Stimulated activated CD8-positive, alpha-beta memory T cell treated with anti-CD3 and anti-CD28 coated beads, Interleukin-7, amount 100 ng/mL, for 48 hours (primary cell): Measurements from ENCODE around the gene ANKRD13A.
"Not testable (repeated sequence)": the region's sequence is repeated elsewhere in the genome, so short reads cannot be mapped to it uniquely, and the experiment has no call there.

Source experiments
- DNase-seq, 2 donors: peaks; one replicate each; pipeline ENCODE4 v3.0.0-alpha.2; 2020; ENCODE audit warnings: low read depth in 1 of 2; ENCODE audit errors: extremely low read depth in 1 of 2

ANKRD13A gene

DNA sequence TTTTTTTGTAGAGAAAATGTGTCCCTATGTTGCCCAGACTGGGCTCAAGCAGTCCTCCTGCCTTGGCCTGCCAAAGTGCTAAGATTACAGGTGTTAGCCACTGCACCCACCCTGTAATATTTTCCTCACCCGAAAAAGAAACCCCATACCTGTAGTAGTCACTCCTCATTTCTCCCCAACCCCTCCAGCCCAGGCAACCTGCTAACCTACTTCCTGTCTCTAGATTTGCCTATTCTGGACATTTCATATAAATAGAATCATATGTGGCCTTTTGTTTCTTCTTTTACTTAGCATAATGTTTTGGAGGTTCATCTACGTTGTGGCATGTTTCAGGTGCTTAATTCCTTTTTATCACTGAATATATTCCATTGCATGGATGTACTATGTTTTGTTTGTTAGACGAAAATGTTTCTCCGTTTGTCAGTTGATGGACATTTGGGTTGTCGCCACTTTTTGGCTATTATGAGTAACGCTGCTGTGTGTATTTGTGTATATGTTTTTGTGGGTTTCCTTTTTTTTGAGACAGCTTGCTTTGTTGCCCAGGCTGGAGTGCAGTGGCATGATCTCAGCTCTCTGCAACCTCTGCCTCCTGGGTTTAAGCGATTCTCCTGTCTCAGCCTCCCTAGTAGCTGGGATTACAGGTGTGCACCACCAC, 6.2 kb downstream of the ANKRD13A start:
- no peak for DNase-seq

DNA sequence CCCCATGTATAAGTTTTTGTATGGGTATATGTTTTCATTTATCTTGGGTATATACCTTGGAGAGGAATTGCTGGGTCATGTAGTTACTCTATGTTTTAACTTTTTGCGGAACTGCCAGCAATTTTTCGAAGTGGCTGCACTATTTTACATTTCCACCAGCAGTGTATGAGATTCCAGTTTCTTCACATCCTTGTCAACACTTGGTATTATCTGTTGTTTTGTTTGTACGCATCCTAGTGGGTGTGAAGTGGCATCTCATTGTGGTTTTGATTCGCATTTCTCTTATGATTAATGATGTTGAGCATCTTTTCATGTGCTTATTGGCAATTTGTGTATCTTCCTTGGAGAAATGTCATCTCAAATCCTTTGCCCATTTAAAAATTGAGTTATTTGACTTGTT, 6.9 kb downstream of the ANKRD13A start:
- DNase-seq: no peak

DNA sequence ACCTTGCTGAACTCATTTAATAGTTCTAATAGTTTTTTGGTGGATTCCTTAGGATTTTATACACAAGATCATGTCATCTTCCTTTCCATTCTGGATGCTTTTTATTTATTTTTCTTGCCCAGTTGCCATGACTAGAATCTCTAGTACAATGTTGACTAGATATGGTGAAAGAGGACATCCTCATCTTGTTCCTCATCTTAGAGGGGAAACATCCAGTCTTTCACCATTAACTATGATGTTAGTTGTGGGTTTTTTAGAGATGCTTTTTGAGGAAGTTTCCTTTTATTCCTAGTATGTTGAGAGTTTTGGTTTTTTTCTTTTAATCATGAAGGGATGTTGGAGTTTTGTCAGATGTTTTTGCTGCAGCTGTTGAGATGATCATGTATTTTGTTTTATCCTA, 8.7 kb downstream of the ANKRD13A start:
- no peak for DNase-seq

DNA sequence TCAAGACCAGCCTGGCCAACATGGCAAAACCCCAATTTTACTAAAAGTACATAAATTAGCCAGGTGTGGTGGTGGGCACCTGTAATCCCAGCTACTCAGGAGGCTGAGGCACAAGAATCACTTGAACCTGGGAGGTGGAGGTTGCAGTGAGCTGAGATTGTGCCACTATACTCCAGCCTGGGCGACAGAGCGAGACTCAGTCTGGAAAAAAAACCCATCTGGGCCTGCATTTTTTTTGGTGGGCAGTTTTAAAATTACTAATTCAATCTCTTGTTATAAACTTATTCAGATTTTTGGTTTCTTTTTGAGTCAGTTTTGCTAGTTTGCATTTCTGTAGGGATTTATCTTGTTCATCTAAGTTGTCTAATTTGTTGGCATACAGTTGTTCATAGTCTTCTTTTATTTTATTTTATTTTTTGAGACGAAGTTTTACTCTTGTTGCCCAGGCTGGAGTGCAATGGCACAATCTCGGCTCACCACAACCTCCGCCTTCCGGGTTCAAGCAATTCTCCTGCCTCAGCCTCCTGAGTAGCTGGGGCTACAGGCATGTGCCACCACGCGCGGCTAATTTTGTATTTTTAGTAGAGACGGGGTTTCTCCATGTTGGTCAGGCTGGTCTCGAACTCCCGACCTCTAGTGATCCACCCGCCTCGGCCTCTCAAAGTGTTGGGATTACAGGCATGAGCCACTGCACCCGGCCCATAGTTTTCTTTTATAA, 9.6 kb downstream of the ANKRD13A start:
- DNase-seq: not testable (repeated sequence)

DNA sequence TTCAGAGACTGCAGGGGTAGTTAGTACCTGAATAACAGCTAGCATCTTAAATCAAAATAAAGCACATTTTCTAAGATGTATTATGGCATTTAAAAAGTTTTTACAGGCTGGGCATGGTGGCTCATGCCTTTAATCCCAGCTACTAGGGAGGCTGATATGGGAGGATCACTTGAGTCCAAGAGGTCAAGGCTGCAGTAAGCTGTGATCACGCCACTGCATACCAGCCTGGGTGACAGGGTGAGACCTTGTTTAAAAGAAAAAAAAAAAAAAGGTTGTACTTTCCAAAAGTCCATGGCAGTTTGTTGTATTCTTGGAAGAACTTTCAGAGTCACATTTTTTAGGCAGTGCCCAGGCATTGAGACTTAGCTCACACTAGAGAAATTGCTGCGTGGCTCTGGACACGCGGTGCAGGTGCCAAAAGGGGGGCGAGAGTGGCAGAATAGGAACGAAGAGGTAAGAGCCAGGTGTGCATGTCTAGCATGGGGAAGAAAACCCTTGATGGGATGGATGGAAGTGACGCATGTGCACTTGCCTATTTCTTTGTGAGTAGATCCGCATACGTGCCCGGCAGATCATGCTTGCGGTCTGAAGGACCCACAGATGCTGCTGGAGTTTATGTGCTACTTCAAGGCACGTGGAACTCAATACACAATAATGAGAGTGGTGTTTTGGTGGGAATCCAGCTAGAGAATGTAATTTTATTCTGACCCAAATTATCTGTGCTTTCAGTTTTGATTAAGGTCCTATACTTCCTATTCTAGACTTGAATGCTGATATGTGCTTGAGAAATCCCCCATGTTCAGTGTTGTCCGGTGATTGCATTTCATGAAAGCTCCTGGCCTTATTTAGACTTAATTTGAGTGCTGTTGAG, 11.9 kb downstream of the ANKRD13A start:
- no peak for DNase-seq

DNA sequence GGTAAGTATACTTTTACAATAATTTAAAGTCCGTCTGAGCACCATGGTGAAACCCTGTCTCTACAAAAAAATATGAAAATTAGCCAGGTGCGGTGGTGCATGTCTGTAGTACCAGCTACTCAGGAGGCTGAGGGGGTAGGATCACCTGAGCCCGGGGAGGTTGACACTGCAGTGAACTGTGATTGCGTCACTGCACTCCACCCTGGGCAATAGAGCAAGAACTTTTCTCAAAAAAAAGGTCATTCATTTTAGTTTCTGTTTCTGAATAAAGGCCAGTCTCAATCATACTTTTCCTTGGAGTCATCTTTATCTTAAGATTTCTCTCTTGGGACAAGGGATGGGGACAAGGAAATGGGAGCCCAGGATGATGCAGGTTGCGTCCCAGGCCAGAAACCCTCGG, 12.9 kb downstream of the ANKRD13A start:
- no peak for DNase-seq

DNA sequence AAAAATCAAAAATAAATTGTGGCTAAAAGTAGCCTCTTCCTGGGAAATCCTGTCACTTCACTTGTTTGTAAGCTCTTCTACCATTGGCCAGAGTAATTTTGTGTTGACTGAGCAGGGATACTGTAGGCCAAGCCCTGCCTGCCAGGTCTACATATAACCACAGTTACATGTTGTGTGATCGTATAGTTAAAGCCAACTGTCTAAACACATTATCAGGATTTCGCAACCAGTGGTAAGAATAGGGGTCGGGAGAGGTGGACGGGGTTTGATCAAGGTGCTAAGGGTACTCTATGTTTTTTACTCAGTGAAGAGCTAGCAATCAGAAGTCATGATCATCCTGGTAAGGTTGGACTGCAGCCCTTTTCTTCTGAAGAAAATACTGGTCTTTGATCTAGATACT, 13.4 kb downstream of the ANKRD13A start:
- DNase-seq: no peak

DNA sequence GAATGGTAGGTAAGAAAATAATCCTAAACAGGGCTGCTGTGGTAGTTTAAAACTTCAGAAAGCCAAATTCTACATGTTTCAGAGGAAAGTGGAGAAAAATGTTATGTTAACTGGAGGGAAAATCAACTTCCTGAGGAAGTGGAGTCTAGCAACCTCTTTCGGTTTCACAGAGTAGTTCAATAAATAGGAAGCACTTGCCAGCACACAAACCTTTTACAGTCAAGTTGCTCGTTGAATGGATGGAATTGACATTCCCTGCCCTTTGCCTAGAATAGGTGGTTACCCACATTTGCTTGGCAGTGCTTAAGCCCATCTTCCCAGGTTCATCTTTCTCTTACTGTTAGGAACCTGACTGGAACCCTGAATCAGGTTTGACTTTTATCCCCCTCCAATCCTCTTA, 15.9 kb downstream of the ANKRD13A start:
- no peak for DNase-seq

DNA sequence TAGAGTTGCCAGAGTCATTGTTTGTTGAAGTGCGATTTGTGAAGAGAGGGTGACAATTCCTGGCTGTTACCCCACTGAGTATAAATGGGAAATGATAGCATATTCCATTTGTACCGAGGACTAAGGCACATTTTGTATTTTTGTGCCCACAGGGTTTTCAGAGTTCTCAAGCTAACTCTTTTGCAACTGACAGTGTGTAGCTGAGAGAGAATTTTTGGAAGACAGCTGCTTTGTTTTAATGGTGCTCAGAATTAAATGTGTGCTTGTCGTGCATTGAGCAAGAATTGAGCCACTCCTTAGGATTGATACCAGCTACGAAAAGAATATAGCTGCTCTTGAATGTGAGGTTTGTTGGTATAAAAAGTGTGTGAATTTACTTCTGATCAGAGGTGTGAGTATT, 21.7 kb downstream of the ANKRD13A start:
- DNase-seq: no peak

DNA sequence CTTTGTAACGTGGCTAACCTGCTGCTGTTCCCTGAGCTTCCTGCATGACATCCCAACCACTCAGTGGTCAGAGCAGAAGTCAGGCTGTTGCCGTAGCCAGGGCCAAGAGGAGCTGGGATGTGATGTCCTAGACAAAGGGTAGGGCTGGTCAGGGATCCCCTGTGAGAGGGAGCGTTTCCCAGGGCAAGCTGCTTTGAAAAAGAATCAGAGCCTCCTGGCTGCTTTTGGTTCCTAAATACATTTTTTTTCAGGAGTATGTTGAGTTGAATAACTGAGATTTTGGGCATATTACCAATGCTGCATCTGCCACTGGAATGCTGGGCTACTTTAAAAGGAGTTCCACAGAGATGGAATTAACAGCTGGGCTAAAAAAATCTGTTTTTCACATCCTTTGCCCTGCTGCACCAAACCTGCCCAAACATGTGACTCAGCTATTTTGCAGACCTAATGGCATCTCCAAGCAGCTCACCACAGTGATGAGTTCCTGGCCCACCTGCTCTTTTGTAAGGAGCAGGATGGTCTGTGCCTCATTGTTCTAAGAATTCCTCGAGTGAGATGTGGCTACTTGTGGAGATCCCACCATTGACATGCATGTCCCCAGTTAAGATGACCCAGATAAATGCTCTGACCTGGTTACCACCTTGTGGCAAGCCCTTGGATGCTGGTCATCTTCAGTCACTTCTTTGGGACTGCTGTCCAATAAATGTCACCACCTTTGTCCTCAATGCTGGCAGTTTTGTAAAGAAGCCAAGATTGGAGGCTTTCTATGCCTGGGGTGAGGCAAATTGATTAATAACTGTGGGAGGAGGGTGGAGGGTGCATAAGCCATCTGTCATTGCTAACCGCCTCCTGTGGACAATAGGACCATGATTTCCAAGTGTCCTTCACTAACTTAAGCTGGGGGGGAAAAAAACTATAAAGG, 24.1 kb downstream of the ANKRD13A start:
- DNase-seq: no peak

DNA sequence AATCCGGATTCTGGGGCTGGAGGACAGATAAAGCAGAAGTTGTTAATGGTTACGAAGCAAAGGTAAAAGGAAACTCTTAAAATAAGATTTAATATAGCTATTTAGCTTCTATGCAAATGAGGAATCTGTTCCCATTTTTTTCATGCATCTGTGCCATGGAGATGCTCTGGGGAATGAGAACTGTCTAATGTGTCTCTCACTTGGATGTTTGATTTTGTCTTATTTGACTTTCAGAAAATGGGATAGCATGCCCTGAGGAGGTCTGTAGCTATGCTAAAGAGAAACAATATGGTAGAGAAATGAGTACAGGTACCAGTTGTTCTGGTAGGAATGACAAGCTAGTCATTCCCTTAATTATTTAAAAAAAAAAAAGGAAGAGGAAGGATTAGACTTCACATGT, 24.8 kb downstream of the ANKRD13A start:
- no peak for DNase-seq

DNA sequence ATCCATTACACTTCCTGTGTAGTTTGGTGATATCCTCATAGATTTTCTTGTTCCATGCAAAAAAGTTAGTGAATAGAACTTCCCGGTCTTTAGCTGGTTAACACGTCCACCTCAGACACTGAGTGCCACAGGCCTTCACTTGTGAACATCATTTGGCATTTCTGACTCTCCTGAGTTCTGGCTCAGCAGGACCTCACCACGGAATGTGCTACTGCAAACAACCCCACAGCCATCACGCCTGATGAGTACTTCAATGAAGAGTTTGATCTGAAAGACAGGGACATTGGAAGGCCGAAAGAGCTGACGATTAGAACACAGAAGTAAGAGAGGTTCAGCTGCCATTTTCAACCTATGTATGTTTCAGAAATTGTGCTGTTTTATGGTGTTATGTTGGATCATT, 29.1 kb downstream of the ANKRD13A start:
- DNase-seq: no peak

DNA sequence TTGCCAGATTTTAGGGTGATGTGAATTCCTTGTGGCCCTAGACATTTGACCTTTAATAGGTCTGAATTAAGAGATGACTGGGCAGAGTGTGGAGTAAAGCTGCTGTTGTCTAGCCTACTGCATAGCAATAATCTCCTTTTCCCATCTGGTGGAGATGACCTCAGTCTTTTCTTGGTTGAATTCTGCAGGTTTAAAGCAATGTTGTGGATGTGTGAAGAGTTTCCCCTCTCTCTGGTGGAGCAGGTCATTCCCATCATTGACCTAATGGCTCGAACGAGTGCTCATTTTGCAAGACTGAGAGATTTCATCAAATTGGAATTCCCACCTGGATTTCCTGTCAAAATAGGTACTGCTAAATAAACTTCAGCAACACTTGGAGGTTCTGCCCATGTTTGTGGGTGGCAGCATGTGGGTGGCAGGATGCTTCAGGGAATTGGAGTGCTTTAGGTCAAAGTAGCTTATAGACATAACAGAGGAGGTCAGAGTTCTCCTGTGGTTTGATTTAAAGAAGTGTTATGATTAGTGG, 30.1 kb downstream of the ANKRD13A start:
- DNase-seq: no peak

DNA sequence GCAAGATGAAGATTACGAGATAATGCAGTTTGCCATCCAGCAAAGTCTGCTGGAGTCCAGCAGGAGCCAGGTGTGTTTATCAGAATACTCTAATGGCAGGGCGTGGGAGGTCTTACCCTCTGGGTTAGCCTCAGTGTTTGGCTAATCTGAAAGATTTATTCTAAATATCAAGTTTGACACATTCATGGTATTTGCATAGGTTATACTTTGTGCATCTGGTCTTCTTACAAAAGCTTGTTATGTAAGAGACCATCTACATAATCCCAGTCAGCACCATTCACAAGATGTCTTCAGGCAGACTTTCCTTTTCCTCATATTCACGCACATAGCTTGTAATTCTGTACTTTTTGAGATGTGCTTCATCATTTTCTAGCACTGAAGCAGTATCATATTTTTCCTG, 34.7 kb downstream of the ANKRD13A start:
- DNase-seq: no peak

DNA sequence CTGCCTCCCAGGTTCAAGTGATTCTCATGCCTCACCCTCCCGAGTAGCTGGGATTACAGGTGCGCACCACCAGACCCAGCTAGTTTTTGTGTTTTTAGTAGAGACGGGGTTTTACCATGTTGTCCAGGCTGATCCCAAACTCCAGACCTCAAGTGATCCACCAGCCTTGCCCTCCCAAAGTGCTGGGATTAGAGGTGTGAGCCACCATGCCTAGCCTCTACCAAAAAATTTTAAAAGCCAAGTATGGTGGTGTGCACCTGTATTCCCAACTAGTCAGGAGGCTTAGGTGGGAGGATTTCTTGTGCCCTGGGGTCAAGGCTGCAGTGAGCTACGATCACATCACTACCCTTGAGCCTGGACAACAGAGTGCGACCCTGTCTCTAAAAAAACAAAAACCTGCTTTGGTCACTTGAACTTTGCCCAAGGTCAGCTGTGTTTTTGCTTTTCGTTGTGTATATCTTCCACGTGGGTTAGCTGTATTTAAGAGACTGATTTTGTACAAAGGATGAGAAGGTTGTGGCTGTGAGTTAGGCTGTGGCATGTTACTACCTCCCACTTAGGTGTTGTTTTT, 36.4 kb downstream of the ANKRD13A start:
- DNase-seq: no peak

DNA sequence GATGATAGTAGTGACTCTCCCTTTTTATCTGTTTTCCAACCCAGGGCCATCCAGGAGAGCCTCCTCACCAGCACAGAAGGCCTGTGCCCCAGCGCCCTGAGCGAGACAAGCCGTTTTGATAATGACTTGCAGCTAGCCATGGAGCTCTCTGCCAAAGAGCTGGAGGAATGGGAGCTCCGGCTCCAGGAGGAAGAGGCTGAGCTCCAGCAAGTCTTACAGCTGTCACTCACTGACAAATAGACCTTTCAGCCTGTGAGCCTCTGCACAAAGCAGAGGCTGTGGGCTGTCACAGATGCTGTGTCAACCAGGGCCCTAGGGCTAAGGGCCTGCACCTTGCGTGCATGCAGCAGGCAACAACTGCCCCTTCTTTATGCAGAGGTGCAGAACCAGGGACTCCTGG, 38.1 kb downstream of the ANKRD13A start:
- DNase-seq: no peak

DNA sequence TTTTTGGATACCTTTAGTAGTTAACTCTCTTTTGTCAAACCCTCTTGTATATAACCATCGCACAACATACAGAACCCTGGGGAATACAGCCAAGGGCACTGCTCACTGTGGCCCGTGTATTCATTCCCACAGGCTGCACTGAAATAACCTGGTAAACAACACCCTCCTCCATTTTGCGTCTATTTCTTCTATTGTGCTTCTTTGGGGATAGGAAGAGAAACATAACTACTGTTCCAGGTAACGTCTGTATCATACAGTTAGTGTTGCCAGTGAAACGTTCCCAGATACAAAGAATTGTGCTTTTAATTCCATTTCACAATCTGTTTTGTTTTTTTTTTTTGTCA, 39.5 kb downstream of the ANKRD13A start:
- no peak for DNase-seq

DNA sequence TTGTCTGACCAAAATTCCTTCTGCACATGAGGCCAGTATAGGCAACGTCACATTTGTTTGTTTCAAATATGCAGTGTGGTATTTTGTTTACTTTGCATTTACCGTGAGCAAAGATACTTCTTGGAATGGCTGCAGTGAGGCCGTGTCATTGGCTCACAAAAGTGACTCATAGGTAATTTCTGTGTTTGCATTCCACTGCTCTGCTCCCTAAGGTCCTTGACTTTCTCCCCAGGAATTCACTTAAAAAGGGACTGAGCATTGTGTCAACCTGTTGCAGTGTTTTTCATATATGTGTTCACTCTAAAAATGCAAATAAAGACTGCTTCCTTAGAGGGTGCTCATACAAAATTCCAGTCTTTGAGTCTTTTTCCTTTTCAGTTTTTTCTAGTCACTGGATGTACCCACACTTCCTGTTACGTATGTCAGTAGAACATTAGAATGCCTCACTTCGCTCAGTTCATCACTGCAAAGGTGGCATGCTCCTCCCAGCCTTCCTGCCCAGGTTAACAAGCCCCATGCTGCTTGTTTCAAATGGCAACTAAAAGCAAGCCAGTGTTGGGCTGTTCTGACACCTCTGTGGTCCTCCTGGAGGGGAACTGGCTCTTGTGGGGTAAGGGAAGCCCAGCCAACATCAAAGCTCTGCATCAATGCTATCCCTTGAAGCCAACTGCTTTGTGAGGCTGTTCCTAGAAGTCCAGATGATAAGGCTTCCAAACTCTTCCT, 40.0 kb downstream of the ANKRD13A start:
- no peak for DNase-seq

DNA sequence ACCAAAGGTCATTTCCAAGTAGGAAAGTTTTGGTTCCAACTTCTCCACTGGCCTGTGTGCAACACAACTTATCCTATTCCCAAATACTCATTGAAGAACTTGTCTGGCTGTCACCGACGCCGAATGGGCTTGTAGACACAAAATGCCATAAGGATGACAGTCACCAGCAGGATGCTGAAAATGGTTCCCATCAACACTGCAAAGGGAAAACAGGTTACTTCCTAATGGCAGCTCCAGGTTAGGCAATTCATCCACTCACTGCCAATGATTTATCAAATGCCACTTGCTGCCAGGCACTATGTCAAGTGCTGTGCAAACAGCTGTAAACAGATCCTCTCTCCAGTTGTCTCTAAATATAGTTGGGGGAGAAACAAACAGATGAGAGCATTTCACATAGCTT, 43.0 kb downstream of the ANKRD13A start:
- no peak for DNase-seq
